SH-SY5Y (cell line): ENCODE measurements around the gene MOCS1.

Source experiments
- GATA2 ChIP-seq: IDR thresholded peaks from 2 replicates; pipeline ENCODE4 v1.6.1; 2011; ENCODE audit warnings: mild to moderate bottlenecking, low read depth, low read length
- GATA3 ChIP-seq: IDR thresholded peaks from 2 replicates; pipeline ENCODE4 v1.6.1; 2011; ENCODE audit warnings: low read depth, mild to moderate bottlenecking, low read length, moderate library complexity

- TF ChIP-seq GATA2, result no peak
- no peak for TF ChIP-seq GATA3
Measured at GRCh38 chr6:39906318-39906761, 27.9 kb downstream of the MOCS1 start.
